Activated naive CD4-positive, alpha-beta T cell (primary cell): ENCODE measurements around the gene CST7.
"Not testable (repeated sequence)": the region's sequence is repeated elsewhere in the genome, so short reads cannot be mapped to it uniquely, and the experiment has no call there.

ENCODE experiments used
- DNase-seq, 4 experiments: peaks; one replicate each; lab custom pipeline; 2025; lab: John Stamatoyannopoulos, UW

Gene CST7

GRCh38 chr20:24929867-24930723 lies 19.0 kb upstream of the CST7 start:
- DNase-seq = not testable (repeated sequence)

GRCh38 chr20:24930724-24931688 lies 18.1 kb upstream of the CST7 start:
- DNase-seq = not testable (repeated sequence)

DNA sequence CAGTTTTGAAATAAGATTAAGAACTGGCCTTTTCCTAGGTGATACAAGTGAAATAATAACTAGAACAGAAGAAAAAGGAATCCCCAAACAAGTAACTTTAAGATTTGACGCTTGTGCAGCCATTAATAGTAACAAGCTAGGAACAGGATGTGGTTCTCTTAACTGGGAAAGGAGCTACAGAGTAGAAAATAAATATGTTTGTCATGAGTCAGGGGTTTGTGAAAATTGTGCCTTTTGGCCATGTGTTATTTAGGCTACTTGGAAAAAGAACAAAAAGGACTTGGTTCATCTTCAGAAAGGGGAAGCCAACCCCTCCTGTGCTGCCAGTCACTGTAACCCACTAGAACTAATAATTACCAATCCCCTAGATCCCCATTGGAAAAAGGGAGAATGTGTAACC lies 17.2 kb upstream of the CST7 start:
- not testable (repeated sequence) for DNase-seq

DNA sequence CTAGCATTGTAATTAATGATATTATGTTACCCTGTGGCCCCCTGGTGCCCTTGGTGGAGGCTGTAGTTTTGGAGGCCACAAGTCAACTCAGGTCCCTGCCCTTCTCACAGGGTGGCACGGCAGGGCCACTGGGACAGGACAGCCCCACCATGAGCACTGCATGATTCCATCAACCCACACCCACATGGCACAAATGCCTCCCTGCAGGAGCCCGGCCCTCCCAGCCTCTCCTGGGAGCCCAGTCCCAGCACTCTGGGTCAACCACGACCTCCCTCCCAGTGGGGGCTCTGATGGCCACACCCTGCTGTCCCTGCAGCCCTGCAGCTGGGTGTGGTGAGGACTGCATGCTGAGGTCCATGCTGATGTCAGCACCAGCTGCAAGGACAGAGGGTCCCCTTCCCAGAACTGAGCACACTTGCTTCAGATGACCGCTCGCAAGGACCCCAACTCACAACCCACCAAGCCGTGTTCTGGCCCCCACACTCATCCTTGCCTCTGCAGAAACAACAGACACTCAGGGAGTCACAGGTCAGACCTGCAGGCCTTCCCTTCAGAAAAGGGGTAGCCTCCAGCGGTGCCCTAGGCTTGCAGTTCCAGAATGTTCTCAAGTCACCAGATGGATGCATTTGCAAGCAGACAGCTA lies 15.7 kb upstream of the CST7 start:
- no peak for DNase-seq

DNA sequence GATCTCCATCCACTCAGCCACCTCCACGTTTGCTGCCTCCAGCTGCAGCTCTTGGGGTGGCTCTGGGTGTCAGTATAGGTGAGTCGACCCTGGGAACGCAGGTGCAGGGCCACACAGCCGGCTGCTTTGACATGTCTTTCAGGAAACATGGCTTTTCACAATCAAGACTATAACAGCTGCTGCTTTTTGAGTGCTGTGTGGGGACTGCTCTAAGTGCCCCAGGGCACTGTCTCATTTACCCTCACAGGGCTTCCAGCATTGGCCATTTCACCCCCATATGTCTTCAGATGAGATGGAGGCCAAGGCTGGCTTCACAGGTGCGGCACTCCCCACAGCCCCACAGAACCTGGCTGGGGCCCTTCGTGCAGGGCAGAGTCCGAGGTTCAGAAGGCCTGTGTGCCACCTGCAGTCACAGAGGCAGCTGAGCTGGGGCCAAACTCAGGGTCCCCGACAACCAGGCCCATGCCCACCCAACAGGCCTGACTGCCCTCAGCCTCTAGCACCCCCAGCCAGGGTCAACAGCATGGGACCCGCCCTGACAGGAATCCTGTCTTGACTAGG lies 14.9 kb upstream of the CST7 start:
- no peak for DNase-seq

DNA sequence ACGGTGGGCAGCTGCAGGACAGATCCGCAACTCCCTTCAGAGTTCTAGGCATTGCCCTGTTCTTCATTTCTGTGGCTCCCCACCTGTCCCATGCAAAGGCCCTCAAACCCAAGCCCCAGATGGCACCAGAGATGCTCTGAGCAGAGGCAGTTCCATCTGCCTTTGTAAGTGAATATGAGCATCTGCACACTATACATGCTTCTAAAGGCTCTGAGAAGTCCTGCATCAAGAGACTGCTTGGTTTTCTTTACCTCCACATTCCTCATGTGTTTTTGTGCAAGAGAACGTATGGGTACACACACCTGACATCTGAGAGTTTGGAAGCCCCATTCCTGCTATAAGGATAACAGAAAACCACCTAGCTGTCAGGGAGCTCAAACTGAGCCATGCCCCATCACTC lies 14.4 kb upstream of the CST7 start:
- no peak for DNase-seq

GRCh38 chr20:24935140-24935539 lies 13.9 kb upstream of the CST7 start:
- DNase-seq = no peak

- no peak for DNase-seq
These were observed 13.1 kb upstream of the CST7 start for GRCh38 chr20:24935766-24936525.

GRCh38 chr20:24936526-24937407 lies 12.3 kb upstream of the CST7 start:
- no peak for DNase-seq

- no peak for DNase-seq
These were observed 11.5 kb upstream of the CST7 start for GRCh38 chr20:24937579-24937978.

GRCh38 chr20:24938498-24938897 lies 10.6 kb upstream of the CST7 start:
- DNase-seq = no peak

GRCh38 chr20:24939036-24939435 lies 10.0 kb upstream of the CST7 start:
- DNase-seq = no peak

GRCh38 chr20:24942679-24943078 lies 6.4 kb upstream of the CST7 start:
- DNase-seq = no peak

- DNase-seq = no peak
These were observed 5.9 kb upstream of the CST7 start for GRCh38 chr20:24943196-24943595.

DNA sequence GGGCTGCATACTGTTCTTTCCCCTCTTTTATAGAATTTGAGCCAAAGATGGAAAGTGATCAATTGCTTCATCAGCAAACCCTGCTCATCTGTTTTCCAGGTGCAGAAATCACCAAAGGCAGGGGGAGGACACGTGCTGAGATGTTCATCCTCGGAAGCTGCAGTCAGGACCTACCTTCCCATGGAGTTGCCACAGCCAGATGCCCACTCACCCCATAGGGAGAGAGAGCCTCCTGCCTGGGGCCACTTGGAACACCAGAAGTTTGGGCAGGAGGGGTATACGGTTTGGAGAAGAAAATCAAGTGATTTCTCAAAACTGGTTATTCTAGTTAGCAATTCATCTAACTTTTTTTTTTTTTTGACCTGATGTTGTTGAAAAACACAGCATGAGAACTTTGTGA lies 5.3 kb upstream of the CST7 start:
- DNase-seq = no peak

GRCh38 chr20:24946376-24946775 lies 2.7 kb upstream of the CST7 start:
- not testable (repeated sequence) for DNase-seq

- DNase-seq = not testable (repeated sequence)
These were observed 602 bp upstream of the CST7 start for GRCh38 chr20:24948396-24948938.

GRCh38 chr20:24949756-24950127 lies 673 bp downstream of the CST7 start:
- no peak for DNase-seq

DNA sequence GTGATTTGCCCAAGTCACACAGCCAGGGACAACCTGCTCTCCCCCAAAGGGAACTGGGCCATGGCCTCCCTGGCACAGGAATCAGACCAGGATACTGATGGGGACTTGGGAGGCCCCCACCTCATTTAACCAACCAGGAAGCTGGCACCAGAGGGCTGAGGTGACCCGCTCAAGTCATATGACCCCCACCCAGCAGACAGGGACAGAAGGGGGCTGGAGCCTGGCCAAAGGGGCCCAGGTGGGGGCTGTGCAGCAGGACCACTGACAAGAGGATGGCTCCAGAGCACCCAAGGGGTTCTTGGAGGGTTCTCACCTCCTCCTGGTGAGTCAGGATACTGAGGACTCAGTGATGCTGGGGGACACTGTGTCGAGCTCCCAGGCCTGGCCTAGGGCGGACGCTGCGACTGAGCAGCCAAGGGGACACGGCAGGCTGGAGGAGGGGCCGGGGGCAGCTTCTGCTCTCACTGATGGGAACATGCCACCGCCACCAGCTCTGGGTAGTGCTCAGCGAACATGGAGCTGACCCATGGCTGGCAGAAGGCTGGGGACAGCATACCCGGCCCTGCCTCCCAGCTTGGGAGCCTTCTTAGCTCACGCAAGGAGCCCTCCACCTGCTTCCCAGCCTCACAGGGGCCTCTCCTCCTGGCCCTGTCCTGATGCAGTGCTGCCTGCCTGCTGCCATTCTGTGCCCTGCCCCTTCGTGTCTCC lies 1.2 kb downstream of the CST7 start:
- no peak for DNase-seq
